ENCODE results near the gene CAMK1G. TPM values are rescaled to one million over a fixed set of nuclear protein-coding genes. Genes with fewer than 3 reads are reported as not detected.

Gene CAMK1G
- total and polyA plus RNA-seq, 4 donors, result 2.1 to 10.8 (median 8.8) TPM

DNA sequence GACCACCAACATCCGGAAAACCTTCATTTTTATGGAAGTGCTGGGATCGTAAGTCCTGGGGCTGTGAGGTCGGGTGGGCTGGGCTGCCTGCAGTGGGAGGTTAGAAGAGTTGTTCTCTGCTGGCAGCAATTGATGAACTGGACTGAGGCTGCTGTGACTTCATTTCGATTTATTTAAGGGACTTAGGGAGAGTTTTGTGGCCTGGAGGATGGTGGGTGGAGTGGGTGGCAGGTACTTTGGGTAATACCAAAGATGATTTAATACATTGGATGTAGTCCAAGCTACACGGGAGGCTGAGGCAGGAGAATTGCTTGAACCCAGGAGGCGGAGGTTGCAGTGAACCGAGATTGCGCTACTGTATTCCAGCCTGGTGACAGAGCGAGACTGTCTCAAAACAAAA, 11.5 kb downstream of the CAMK1G start:
- Histone ChIP-seq H3K27ac (ENCODE audit: low read depth, low read length) (no peak overlapping the region), H3K4me3 (ENCODE audit: low read depth, low read length) (no peak overlapping the region), H3K4me1 (ENCODE audit: control insufficient read depth, insufficient read depth, low read length) (peaks cover 3% of the 10 kb centered on the region), H3K27me3 (ENCODE audit: control insufficient read depth, insufficient read depth, low read length) (no peaks in the 10 kb centered on the region), H3K36me3 (ENCODE audit: control insufficient read depth, insufficient read depth, low read length) (peaks cover 5% of the 10 kb centered on the region), H3K9me3 (ENCODE audit: control insufficient read depth, insufficient read depth, low read length) (no peaks in the 10 kb centered on the region)
- 86% methylated on average over 6 of the region's 9 CpGs for WGBS (ENCODE audit: insufficient coverage)
- DNase-seq (ENCODE audit: low read depth in 4 of 6, low spot score in 6 of 6), result no peak

DNA sequence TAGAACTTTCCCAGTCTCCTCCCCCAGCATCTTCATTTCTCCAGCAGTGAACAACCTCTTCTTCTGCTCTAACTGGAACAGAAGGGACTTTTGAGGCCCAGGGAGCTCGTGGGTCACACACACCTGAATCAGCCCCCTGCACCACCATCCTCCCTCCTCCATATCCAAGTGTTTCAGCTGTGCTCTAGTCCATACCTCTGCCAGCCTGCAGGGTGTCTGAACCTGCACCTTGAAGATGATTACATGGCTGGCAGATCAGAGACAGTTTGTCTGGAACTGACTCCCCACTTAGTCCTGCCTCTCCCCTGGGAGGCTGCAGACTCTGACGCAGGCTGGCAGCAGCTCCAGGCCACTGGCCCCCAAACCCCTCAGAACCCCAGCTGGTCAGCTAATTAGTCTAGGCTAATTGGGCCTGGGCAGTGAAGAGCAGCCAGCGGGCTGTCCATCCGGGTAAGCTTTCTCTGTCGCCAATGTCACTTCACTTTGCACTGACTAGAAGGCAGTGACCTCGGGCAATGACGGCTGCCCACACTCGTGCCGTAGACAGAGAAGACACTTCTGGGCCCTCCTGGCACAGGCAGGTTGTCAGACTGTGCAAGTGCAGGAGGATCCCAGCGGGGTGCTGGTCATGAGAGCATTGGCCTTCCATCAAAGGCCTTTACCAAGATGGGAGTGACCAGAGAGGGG, 12.2 kb downstream of the CAMK1G start:
- H3K27me3 ChIP-seq (ENCODE audit: control insufficient read depth, insufficient read depth, low read length), result no peaks in the 10 kb centered on the region
- DNase-seq (ENCODE audit: low read depth in 4 of 6, low spot score in 6 of 6), result no peak
- no peak overlapping the region for H3K27ac ChIP-seq (ENCODE audit: low read depth, low read length)
- H3K4me1 ChIP-seq (ENCODE audit: control insufficient read depth, insufficient read depth, low read length), result no peaks in the 10 kb centered on the region
- H3K9me3 ChIP-seq (ENCODE audit: control insufficient read depth, insufficient read depth, low read length), result no peaks in the 10 kb centered on the region
- no peak overlapping the region for H3K4me3 ChIP-seq (ENCODE audit: low read depth, low read length)
- peaks cover 5% of the 10 kb centered on the region for H3K36me3 ChIP-seq (ENCODE audit: control insufficient read depth, insufficient read depth, low read length)
- WGBS (ENCODE audit: insufficient coverage), result 85% methylated on average over 10 of the region's 10 CpGs

DNA sequence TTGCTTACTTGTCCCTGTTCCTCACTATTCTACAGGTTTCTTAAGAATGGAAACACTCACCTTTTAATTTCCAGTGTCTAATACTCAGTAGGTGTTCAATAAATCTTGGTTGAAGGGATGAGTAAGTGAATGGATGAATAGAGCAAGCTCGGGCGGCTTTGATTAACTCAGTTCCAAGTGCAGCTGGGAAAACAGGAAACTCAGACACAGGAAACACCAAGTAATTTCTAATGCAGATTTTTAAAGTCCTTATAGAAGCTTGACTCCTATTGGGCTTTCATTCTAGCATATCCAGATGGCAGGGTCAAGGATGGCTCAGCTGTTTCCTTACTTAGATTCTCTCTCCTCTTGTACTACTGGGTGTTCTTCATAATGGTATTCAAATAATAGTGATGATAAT, 14.0 kb downstream of the CAMK1G start:
- DNase-seq (ENCODE audit: low read depth in 4 of 6, low spot score in 6 of 6), result no peak
- Histone ChIP-seq H3K27ac (ENCODE audit: low read depth, low read length) (no peak overlapping the region), H3K27me3 (ENCODE audit: control insufficient read depth, insufficient read depth, low read length) (no peaks in the 10 kb centered on the region), H3K36me3 (ENCODE audit: control insufficient read depth, insufficient read depth, low read length) (peaks cover 5% of the 10 kb centered on the region), H3K9me3 (ENCODE audit: control insufficient read depth, insufficient read depth, low read length) (no peaks in the 10 kb centered on the region), H3K4me3 (ENCODE audit: low read depth, low read length) (no peak overlapping the region), H3K4me1 (ENCODE audit: control insufficient read depth, insufficient read depth, low read length) (no peaks in the 10 kb centered on the region)
- 60% methylated on average over 2 of the region's 2 CpGs for WGBS (ENCODE audit: insufficient coverage)

DNA sequence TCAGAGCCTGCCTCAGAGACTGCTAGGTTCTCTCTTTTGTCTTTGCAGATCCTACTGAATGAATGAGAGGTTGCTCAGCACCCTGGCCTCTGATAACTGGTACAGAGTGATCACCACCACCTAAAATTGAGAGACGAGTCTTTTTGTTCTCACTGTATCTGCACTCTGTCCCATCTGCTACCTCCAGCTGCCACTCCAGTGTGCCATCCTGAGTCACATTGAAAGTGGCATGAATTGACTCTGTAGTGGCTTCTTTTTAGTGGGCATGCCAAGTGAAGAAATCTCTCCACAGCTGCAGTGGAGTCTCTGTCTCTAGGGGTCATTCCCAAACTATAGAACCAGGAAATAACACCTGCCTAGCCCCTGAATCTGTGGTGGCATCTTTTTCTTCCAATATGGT, 14.7 kb downstream of the CAMK1G start:
- peaks cover 8% of the 10 kb centered on the region for H3K36me3 ChIP-seq (ENCODE audit: control insufficient read depth, insufficient read depth, low read length)
- H3K4me3 ChIP-seq (ENCODE audit: low read depth, low read length), result no peak overlapping the region
- no peak overlapping the region for H3K27ac ChIP-seq (ENCODE audit: low read depth, low read length)
- no peaks in the 10 kb centered on the region for H3K4me1 ChIP-seq (ENCODE audit: control insufficient read depth, insufficient read depth, low read length)
- DNase-seq (ENCODE audit: low read depth in 4 of 6, low spot score in 6 of 6), result no peak
- no peaks in the 10 kb centered on the region for H3K27me3 ChIP-seq (ENCODE audit: control insufficient read depth, insufficient read depth, low read length)
- H3K9me3 ChIP-seq (ENCODE audit: control insufficient read depth, insufficient read depth, low read length), result no peaks in the 10 kb centered on the region
- 67% methylated on average over 1 of the region's 1 CpG for WGBS (ENCODE audit: insufficient coverage)

DNA sequence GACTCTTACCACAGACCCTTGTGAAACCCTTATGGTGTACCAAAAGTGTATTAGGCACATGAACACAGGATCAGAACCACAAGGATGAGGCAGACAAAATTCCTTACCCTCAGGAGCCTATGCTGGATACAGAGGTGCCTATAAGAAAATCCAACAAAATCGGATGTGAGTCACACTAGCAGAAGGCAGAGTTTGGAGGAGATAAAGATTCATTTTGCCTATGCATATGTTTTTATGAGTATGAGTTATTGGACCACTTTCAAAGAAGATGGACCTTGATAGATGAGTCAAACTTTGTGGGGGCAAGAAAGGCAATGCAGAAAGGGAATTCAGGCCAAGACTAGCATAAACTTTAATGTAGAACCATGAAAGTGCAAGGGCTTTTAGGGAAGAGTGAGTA, 17.0 kb downstream of the CAMK1G start:
- no peak for DNase-seq (ENCODE audit: low read depth in 4 of 6, low spot score in 6 of 6)
- Histone ChIP-seq H3K4me1 (ENCODE audit: control insufficient read depth, insufficient read depth, low read length) (no peaks in the 10 kb centered on the region), H3K36me3 (ENCODE audit: control insufficient read depth, insufficient read depth, low read length) (peaks cover 10% of the 10 kb centered on the region), H3K27ac (ENCODE audit: low read depth, low read length) (no peak overlapping the region), H3K27me3 (ENCODE audit: control insufficient read depth, insufficient read depth, low read length) (no peaks in the 10 kb centered on the region), H3K9me3 (ENCODE audit: control insufficient read depth, insufficient read depth, low read length) (no peaks in the 10 kb centered on the region), H3K4me3 (ENCODE audit: low read depth, low read length) (no peak overlapping the region)
- 83% methylated on average over 1 of the region's 1 CpG for WGBS (ENCODE audit: insufficient coverage)

DNA sequence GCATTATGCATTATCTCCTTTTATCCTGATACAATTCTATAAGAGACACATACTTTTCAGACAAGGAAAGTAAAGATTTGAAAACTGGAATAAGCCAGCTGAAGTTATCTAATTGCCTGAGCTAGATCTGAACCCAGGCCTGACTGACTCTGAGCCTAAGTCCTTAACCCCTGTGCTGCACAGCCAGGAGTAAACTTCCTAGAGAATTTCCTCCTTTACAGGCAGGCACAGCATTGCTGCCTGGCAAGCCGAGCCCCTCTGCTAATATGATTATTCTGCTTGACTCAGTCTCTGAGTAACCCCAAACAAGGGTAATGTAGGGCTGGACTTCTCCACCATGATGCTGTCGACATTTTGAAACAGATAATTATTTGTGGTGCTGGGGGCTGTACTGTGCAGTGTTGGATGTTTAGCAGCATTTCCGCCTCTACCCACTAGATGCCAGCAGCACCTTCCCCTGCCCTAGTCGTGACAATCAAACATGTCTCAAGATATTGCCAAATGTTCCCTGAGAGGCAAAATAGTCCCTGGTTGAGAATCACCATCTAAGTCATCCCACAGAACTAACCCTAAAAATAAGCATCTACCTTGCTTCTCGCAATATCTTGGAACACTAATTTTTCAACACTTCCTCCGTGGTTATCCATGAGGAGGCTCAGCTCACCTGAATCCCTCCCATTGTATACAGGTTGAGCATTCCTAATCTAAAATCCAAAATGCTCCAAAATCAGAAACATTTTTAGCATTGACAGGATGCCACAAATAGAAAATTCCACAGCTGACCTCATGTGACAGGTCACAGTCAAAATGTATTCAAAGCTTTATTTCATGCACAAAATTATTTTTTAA, 18.5 kb downstream of the CAMK1G start:
- no peak overlapping the region for H3K4me3 ChIP-seq (ENCODE audit: low read depth, low read length)
- no peaks in the 10 kb centered on the region for H3K4me1 ChIP-seq (ENCODE audit: control insufficient read depth, insufficient read depth, low read length)
- peaks cover 8% of the 10 kb centered on the region for H3K36me3 ChIP-seq (ENCODE audit: control insufficient read depth, insufficient read depth, low read length)
- DNase-seq (ENCODE audit: low read depth in 4 of 6, low spot score in 6 of 6), result peak in 2 of 6 donors; percentile 80 to 89
- H3K27me3 ChIP-seq (ENCODE audit: control insufficient read depth, insufficient read depth, low read length), result no peaks in the 10 kb centered on the region
- H3K9me3 ChIP-seq (ENCODE audit: control insufficient read depth, insufficient read depth, low read length), result no peaks in the 10 kb centered on the region
- 43% methylated on average over 4 of the region's 6 CpGs for WGBS (ENCODE audit: insufficient coverage)
- no peak overlapping the region for H3K27ac ChIP-seq (ENCODE audit: low read depth, low read length)

DNA sequence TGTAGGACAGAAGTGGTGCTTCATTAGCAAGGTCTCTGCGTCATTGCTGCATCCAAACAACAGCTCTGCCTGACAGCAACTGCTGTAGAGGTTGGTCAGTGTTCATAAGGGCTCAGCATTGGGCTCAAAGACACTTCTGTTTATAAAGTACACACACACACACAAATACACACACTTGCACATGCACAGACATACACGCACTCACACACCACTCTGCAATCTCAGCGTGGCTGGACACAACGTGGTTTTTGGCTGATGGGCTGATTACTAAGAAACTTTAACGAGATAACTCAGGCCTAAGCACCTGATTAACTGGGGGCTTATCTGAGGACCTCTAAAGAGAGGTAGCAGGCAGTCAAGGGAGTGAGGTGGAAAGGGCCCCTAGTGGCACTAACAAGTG, 20.4 kb downstream of the CAMK1G start:
- DNase-seq (ENCODE audit: low read depth in 4 of 6, low spot score in 6 of 6), result no peak
- WGBS (ENCODE audit: insufficient coverage), result 89% methylated on average over 4 of the region's 5 CpGs
- Histone ChIP-seq H3K36me3 (ENCODE audit: control insufficient read depth, insufficient read depth, low read length) (peaks cover 14% of the 10 kb centered on the region), H3K4me3 (ENCODE audit: low read depth, low read length) (no peak overlapping the region), H3K27me3 (ENCODE audit: control insufficient read depth, insufficient read depth, low read length) (no peaks in the 10 kb centered on the region), H3K9me3 (ENCODE audit: control insufficient read depth, insufficient read depth, low read length) (no peaks in the 10 kb centered on the region), H3K27ac (ENCODE audit: low read depth, low read length) (no peak overlapping the region), H3K4me1 (ENCODE audit: control insufficient read depth, insufficient read depth, low read length) (no peaks in the 10 kb centered on the region)

DNA sequence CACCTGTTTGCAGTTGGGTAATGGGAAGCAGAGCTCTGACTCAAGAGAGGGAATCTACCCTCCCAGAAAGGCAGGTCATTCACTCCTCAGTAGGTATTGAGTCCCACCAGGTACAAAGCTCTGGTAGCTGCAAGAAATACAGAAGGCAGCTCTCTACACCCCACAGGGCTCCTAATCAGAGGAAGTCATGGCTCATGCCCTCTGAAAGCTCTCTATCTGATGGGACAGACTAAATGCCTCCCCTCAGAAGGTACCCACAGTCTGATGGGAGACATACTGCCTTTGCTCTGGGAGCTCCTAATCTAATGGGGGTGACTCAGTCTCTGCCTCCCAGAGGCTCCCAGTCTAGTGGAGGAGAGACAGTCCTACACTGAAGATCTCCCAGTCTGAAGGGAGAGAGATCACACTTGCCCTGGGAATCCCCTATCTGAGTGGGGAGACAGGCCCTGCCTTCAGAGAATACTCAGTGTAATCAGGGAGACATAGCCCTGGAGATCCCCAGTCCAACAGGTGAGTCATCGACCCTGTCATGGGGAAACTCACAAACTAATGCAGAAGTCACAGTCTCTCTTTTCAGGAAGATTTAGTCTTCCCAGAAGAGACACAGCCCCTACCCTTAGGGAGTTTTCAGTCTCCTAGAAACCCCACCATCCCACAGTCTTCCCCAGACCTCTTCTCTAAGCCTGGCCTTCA, 23.7 kb downstream of the CAMK1G start:
- DNase-seq (ENCODE audit: low read depth in 4 of 6, low spot score in 6 of 6), result no peak
- no peak overlapping the region for H3K27ac ChIP-seq (ENCODE audit: low read depth, low read length)
- 50% methylated on average over 1 of the region's 1 CpG for WGBS (ENCODE audit: insufficient coverage)

DNA sequence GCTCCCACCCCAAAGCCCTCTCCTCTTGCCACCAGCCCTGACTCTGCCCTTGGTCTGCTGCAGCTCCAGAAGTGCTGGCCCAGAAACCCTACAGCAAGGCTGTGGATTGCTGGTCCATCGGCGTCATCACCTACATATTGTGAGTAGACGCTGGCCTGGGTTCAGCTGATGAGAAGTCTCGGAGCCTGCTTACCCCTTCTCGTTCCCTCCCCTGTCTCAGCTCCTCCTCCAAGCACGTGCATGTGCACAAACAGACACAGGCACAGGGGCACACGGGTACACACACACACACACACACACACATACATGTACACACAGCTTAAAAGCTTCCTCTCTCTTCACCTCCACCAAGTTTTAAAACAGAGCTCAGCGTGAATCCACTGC, 24.3 kb downstream of the CAMK1G start:
- WGBS (ENCODE audit: insufficient coverage), result 83% methylated on average over 8 of the region's 8 CpGs
- no peak overlapping the region for H3K27ac ChIP-seq (ENCODE audit: low read depth, low read length)
- no peaks in the 10 kb centered on the region for H3K4me1 ChIP-seq (ENCODE audit: control insufficient read depth, insufficient read depth, low read length)
- H3K36me3 ChIP-seq (ENCODE audit: control insufficient read depth, insufficient read depth, low read length), result peaks cover 23% of the 10 kb centered on the region
- no peaks in the 10 kb centered on the region for H3K27me3 ChIP-seq (ENCODE audit: control insufficient read depth, insufficient read depth, low read length)
- no peak overlapping the region for H3K4me3 ChIP-seq (ENCODE audit: low read depth, low read length)
- no peaks in the 10 kb centered on the region for H3K9me3 ChIP-seq (ENCODE audit: control insufficient read depth, insufficient read depth, low read length)
- no peak for DNase-seq (ENCODE audit: low read depth in 4 of 6, low spot score in 6 of 6)

More for the DNA sequence above, 23.7 kb downstream of the CAMK1G start:
- Histone ChIP-seq H3K4me1 (ENCODE audit: control insufficient read depth, insufficient read depth, low read length) (no peaks in the 10 kb centered on the region), H3K9me3 (ENCODE audit: control insufficient read depth, insufficient read depth, low read length) (no peaks in the 10 kb centered on the region), H3K36me3 (ENCODE audit: control insufficient read depth, insufficient read depth, low read length) (peaks cover 23% of the 10 kb centered on the region), H3K27me3 (ENCODE audit: control insufficient read depth, insufficient read depth, low read length) (no peaks in the 10 kb centered on the region), H3K4me3 (ENCODE audit: low read depth, low read length) (no peak overlapping the region)
